Measurements from ENCODE around the gene KEL. TPM values are rescaled to one million over a fixed set of nuclear protein-coding genes. Genes with fewer than 3 reads are reported as not detected.

KEL gene
- total RNA-seq, 6 donors from 2014 or later: 0.11 to 13.0 (median 3.1) TPM; not detected in 1

- TF ChIP-seq CTCF (IDR thresholded peaks at IDR 0.05) (peak in 2 of 6 experiments; percentile 12 to 23), EP300 (IDR thresholded peaks at IDR 0.05) (no peak), POLR2AphosphoS5 (IDR thresholded peaks at IDR 0.05) (no peak)
- H3K4me1 ChIP-seq: peaks cover 0 to 4% (median 0%) of the 10 kb centered on the region in 4 donors
- peak in 1 of 2 donors; percentile 57 for DNase-seq
- WGBS, 2 donors: 66 to 71% methylated on average over 21 of the region's 21 CpGs
- no peak overlapping the region for H3K4me3 ChIP-seq
- peak in 1 of 2 donors; percentile 78 for ATAC-seq (ENCODE audit: low FRiP score in 2 of 2)
- H3K27me3 ChIP-seq: no peaks in the 10 kb centered on the region
- H3K36me3 ChIP-seq: no peaks in the 10 kb centered on the region
- H3K9me3 ChIP-seq: peaks cover 0 to 6% (median 5%) of the 10 kb centered on the region in 4 donors
- H3K27ac ChIP-seq: peak overlapping the region in 1 of 4 donors; percentile 6
Measured at GRCh38 chr7:142908921-142909890, 53.0 kb downstream of the KEL start.

DNA sequence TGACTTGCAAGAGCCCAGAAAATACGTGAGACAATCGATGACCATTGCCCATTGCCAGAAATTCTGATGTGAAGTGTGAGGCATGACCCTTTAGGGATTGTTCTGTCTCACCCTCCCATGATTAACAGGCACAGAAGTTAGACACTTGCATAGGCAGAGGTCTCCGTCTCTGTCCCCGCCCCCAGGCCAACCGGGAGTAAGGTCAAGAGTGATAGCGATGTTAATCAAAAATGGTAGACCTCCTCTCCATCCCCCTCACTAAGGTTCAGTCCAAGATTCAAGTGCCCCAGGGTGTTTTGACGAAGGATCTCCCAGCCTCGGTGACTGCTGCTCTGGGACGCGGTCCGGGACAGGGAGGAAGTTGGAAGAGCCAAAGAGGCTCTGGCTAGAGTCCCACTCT, 53.9 kb downstream of the KEL start:
- Histone ChIP-seq H3K4me1 (peaks cover 0 to 4% (median 0%) of the 10 kb centered on the region in 4 donors), H3K9me3 (peaks cover 0 to 8% (median 5%) of the 10 kb centered on the region in 4 donors), H3K36me3 (no peaks in the 10 kb centered on the region), H3K27ac (no peak overlapping the region), H3K4me3 (no peak overlapping the region), H3K27me3 (no peaks in the 10 kb centered on the region)
- ATAC-seq (ENCODE audit: low FRiP score in 2 of 2) (no peak), DNase-seq (no peak)
- 82 to 89% methylated on average over 11 of the region's 11 CpGs for WGBS, 2 donors
- TF ChIP-seq EP300 (IDR thresholded peaks at IDR 0.05) (no peak), POLR2AphosphoS5 (IDR thresholded peaks at IDR 0.05) (no peak), POLR2A (IDR thresholded peaks at IDR 0.05) (no peak)

DNA sequence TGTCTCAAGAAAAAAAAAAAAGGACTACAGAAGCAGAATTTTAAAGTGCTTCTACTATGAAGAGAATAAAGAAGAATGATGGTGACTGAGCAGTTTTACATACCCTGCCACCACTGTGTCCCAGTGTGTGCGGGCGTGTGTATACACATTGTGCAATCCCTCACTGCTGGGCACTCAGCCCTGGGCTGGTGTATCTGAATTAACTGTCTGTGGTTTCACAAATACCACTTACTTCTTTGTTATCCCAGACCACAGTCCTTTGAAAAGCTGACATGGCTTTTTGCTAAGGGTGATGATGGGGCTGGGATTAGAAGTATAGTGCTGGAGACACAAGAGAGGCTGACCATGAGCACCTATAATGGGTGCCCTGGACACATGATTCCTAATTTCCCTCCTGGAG, 55.5 kb downstream of the KEL start:
- H3K27me3 ChIP-seq: no peaks in the 10 kb centered on the region
- ATAC-seq (ENCODE audit: low FRiP score in 2 of 2) (no peak), DNase-seq (no peak)
- H3K4me1 ChIP-seq: peaks cover 0 to 4% (median 0%) of the 10 kb centered on the region in 4 donors
- WGBS, 2 donors: 84 to 87% methylated on average over 2 of the region's 2 CpGs
- H3K27ac ChIP-seq: no peak overlapping the region
- TF ChIP-seq CTCF (IDR thresholded peaks at IDR 0.05) (no peak), EP300 (IDR thresholded peaks at IDR 0.05) (no peak), POLR2A (IDR thresholded peaks at IDR 0.05) (no peak), POLR2AphosphoS5 (IDR thresholded peaks at IDR 0.05) (no peak)
- H3K36me3 ChIP-seq: no peaks in the 10 kb centered on the region
- peaks cover 0 to 8% (median 5%) of the 10 kb centered on the region in 4 donors for H3K9me3 ChIP-seq
- H3K4me3 ChIP-seq: no peak overlapping the region

DNA sequence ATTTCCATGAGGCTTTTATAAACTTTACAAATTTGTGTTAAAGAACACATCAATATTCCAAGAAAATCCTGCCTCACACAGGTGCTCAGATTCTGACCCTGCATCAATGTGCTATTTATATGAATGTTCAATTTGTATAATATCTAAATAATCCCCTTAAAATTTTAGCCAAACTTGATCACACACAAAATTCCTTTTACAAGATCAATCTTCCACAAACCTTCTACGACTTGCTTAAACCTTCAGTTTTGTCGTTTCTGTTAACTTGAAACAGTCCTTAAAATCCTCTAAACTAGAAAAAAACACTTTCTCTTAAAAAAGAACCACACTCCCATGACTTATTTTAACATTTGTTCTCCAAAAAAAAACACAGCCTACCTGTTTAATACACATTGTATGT, 56.4 kb downstream of the KEL start:
- Histone ChIP-seq H3K27me3 (no peaks in the 10 kb centered on the region), H3K4me3 (no peak overlapping the region), H3K36me3 (no peaks in the 10 kb centered on the region), H3K27ac (no peak overlapping the region), H3K4me1 (peaks cover 0 to 4% (median 0%) of the 10 kb centered on the region in 4 donors), H3K9me3 (peaks cover 0 to 8% (median 5%) of the 10 kb centered on the region in 4 donors)
- WGBS, 2 donors: 85 to 89% methylated on average over 2 of the region's 2 CpGs
- no peak for DNase-seq
- ATAC-seq (ENCODE audit: low FRiP score in 2 of 2): no peak
- TF ChIP-seq POLR2AphosphoS5 (IDR thresholded peaks at IDR 0.05): no peak
- no peak for TF ChIP-seq CTCF (IDR thresholded peaks at IDR 0.05)
- TF ChIP-seq POLR2A (IDR thresholded peaks at IDR 0.05): no peak
- no peak for TF ChIP-seq EP300 (IDR thresholded peaks at IDR 0.05)

- Histone ChIP-seq H3K9me3 (peaks cover 0 to 8% (median 5%) of the 10 kb centered on the region in 4 donors), H3K4me3 (no peak overlapping the region), H3K4me1 (no peaks in the 10 kb centered on the region), H3K27ac (no peak overlapping the region), H3K27me3 (no peaks in the 10 kb centered on the region), H3K36me3 (no peaks in the 10 kb centered on the region)
- no peak for ATAC-seq (ENCODE audit: low FRiP score in 2 of 2)
- DNase-seq: no peak
- no peak for TF ChIP-seq POLR2AphosphoS5 (IDR thresholded peaks at IDR 0.05)
- no peak for TF ChIP-seq EP300 (IDR thresholded peaks at IDR 0.05)
- no peak for TF ChIP-seq CTCF (IDR thresholded peaks at IDR 0.05)
- TF ChIP-seq POLR2A (IDR thresholded peaks at IDR 0.05): no peak
Measured at GRCh38 chr7:142904128-142904527, 58.0 kb downstream of the KEL start.

Data from upper lobe of left lung (tissue), 6 donors.